Activated CD4-positive, alpha-beta T cell treated with anti-CD3 and anti-CD28 coated beads for 4 hours (primary cell): ENCODE data around the gene TMEM139.

Experiments used
- DNase-seq, 2 donors: peaks; one replicate each; pipeline ENCODE4 v3.0.0-alpha.2; 2020

The TMEM139 gene

GRCh38 chr7:143284591-143285469 is at the start of gene TMEM139:
Gene TMEM139 (plus strand): TSS chr7:143284958. CDS start chr7:143285958, 1,000 bp downstream.
- DNase-seq: no peak

- no peak for DNase-seq
Measured at GRCh38 chr7:143235561-143235960, 49.2 kb upstream of the TMEM139 start.

GRCh38 chr7:143236408-143236990 is 48.3 kb upstream of the TMEM139 start:
- no peak for DNase-seq

GRCh38 chr7:143237366-143237765 is 47.4 kb upstream of the TMEM139 start:
- DNase-seq: no peak

DNA sequence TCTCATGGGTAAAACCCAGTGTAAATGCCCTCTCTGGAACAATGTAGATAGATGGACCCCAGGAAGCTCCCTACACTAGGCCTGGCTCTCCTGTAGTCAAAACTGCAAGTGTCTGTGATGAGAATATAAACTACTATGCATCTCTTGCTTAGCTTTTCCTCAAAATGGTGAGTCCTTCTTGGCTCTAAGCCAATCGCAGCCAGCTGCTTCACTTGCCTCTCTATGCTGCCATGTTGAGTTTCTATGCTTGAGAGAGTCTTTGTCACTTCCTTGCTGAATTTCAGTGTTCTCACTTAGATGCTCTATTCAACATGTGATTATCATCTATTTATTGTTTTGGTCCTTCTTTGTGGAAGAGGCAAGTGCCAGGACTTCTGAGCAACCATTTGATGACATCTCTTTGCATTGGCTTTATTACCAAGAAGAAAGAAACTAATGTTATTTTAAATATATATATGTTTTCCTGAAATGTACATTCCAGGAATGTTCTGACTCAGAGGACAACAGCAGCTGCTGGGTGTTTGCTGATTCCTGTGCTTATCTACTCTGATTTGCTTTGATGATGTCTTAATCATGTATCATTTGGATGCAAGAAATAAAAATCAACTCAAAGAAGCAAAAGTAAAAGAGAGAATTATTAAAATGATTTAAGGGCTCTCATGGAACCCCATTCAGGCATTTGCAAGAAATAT is 46.3 kb upstream of the TMEM139 start:
- no peak for DNase-seq

DNA sequence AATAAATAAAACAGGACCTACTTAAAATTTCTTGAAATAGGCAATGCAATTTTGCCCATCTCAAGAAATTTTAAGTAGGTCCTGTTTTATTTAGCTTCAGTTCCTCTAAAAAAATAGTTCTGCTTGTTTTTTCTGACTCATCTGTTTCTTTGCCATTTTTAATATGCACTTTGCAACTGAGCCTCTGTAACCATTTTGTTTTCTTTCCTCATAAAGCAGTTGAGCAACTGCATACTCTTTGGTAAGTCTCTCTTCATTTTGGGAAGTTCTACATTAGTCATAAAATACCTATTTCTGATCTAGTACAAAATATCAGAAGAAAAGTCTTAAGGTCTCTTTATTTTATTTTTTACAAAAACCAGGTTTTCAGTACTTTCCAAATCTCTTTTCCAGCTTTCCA is 44.9 kb upstream of the TMEM139 start:
- DNase-seq: no peak

- DNase-seq: peak; percentile 61 to 74
Measured at GRCh38 chr7:143240291-143241168, 44.2 kb upstream of the TMEM139 start.

DNA sequence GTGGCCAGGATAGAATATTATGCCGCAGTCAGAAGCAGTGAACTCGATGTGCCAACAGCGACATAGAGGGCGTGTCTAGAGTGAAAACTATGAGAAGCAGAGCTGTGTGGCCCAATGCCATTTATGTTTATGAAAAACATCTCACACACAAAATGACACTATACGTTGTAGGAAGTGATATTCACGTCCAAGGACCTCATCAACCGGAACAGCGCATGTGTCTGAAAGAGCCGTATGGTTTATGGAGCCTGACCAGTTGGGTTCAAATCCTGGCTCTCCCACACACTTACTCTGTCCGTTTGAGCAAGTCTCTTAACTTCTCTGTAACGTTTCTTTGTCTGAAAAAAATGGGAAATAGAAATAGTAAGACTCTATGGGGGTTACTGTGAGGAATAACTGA is 42.5 kb upstream of the TMEM139 start:
- DNase-seq: no peak

- no peak for DNase-seq
Measured at GRCh38 chr7:143243111-143243510, 41.6 kb upstream of the TMEM139 start.

DNA sequence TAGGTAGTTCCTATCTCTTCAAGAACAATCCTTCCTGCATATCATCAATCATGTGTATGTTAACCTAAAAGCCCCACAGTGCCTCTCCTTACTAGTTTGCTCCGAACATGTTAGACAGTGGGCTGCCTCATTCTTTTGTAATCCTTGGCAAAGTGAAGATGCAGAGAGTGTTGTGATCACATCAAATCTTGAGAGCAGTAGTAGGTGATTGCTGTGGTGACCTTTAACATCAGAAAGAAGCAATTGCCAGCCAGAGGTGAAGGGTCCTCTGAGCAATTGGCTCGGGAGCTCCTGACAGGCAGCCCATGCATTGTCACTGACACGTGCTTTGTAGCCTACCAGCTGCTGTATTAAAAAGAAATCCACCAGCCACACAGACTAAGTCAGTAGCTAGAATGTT is 41.1 kb upstream of the TMEM139 start:
- no peak for DNase-seq

- DNase-seq: no peak
Measured at GRCh38 chr7:143244321-143244720, 40.4 kb upstream of the TMEM139 start.

GRCh38 chr7:143245123-143245522 is 39.6 kb upstream of the TMEM139 start:
- no peak for DNase-seq

- no peak for DNase-seq
Measured at GRCh38 chr7:143247372-143247771, 37.4 kb upstream of the TMEM139 start.

GRCh38 chr7:143248761-143249354 is 35.9 kb upstream of the TMEM139 start:
- no peak for DNase-seq

DNA sequence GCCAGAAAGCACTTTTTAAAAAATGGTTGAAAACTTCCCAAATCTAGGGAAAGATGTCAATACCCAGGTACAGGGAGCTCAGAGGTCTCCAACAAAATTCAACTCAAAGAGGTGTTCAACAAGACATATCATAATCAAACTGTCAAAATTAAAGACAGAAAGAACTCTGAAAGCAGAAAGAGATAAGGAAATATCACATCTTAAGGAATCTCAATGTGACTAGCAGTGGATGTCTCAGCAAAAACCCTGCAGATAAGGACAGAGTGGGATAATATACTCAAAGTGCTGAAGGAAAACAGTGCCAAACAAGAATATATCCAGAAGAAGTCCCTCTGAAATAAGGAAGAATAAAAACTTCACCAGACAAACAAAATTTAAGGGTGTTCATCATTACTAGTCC is 34.6 kb upstream of the TMEM139 start:
- no peak for DNase-seq

- no peak for DNase-seq
Measured at GRCh38 chr7:143250822-143251221, 33.9 kb upstream of the TMEM139 start.

DNA sequence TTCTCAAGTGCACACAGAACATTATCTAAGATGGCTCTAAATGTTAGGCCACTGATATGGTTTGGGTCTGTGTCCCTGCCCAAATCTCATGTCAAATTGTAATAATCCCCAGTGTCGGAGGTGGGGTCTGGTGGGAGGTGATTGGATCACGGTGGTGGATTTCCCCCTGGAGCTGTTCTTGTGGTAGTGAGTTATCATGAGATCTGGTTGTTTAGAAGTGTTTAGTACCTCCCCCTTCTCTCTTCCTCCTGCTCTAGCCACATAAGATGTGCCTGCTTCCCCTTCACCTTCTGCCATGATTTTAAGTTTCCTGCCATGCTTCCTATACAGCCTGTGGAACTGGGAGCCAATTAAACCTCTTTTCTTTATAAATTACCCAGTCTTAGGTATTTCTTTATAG is 32.8 kb upstream of the TMEM139 start:
- DNase-seq: no peak

GRCh38 chr7:143255564-143255963 is 29.2 kb upstream of the TMEM139 start:
- no peak for DNase-seq

DNA sequence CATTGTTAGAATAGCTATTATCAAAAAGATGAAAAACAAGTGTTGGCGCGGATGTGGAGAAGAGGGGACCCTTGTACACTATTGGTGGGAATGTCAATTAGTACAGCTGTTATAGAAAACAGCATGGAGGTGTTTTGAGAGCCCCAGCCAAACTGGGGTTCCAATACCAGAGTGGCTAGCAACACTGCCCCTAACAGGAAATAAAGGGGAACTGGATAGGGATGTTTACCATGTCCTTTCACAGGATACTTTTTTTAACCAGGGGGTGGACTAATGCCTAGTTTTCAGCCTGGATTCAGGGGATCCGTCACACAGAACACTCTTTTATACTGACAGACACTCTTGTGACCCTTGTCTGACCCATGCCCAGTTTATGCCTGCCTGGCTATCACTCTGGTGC is 28.4 kb upstream of the TMEM139 start:
- no peak for DNase-seq

- DNase-seq: no peak
Measured at GRCh38 chr7:143256932-143257331, 27.8 kb upstream of the TMEM139 start.

GRCh38 chr7:143257501-143257900 is 27.3 kb upstream of the TMEM139 start:
- no peak for DNase-seq

DNA sequence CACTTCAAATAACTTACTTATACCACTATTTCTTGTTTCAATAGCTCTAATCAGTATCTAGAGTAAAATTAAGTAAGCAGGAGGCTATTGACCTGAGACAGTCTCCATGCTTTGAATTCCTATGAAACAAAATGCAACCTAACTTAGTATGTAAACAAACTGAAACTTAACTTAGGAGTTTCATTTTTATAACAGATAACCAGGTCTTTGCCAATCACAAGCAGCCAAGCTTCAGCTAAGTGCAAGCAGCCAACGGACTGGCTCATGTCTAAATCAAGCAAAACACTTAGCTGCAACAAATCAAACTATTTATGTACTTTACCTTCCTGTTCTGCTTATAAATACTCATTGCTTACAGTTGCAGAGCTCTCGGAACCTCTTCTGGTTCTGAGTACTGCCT is 25.9 kb upstream of the TMEM139 start:
- no peak for DNase-seq
